DOHH2 (cell line): ENCODE measurements around the gene TMEM31.

Experiments
- CTCF ChIP-seq: fragments of 200-600 bp; sonication (generic); IDR thresholded peaks from one replicate; pipeline ENCODE4 v1.5.1; 2014; ENCODE audit warnings: antibody characterized with exemption, mild to moderate bottlenecking, low read depth, low read length; ENCODE audit not compliant: poor library complexity, severe bottlenecking
- EZH2phosphoT487 ChIP-seq: fragments of 200-600 bp; sonication (generic); IDR thresholded peaks from 2 replicates; pipeline ENCODE4 v1.6.1; 2017; ENCODE audit warnings: borderline replicate concordance, mild to moderate bottlenecking, antibody characterized with exemption, low read length, moderate library complexity, mixed read lengths

GRCh38 chrX:103730147-103730795 is 19.6 kb downstream of the TMEM31 start:
- no peak for TF ChIP-seq CTCF
- no peak for TF ChIP-seq EZH2phosphoT487
